Effector CD8-positive, alpha-beta T cell (primary cell): ENCODE results near the gene ENO2.

Source experiments
- DNase-seq: peaks from one replicate; lab custom pipeline; 2025; lab: John Stamatoyannopoulos, UW

ENO2 gene

GRCh38 chr12:6960593-6961277 is 46.4 kb downstream of the ENO2 start:
- DNase-seq, result no peak

- DNase-seq, result peak; percentile 76
These were observed 46.9 kb downstream of the ENO2 start for GRCh38 chr12:6961278-6961694.

- no peak for DNase-seq
These were observed 47.4 kb downstream of the ENO2 start for GRCh38 chr12:6961695-6962284.

GRCh38 chr12:6962285-6963015 is 48.1 kb downstream of the ENO2 start:
- DNase-seq, result no peak

GRCh38 chr12:6963016-6963731 is 48.8 kb downstream of the ENO2 start:
- no peak for DNase-seq

GRCh38 chr12:6963791-6964413 is 49.5 kb downstream of the ENO2 start:
- DNase-seq, result no peak

GRCh38 chr12:6964605-6965025 is 50.2 kb downstream of the ENO2 start:
- DNase-seq, result no peak

GRCh38 chr12:6965026-6965661 is 50.8 kb downstream of the ENO2 start:
- peak; percentile 78 for DNase-seq

- DNase-seq, result no peak
These were observed 51.3 kb downstream of the ENO2 start for GRCh38 chr12:6965714-6966113.

- no peak for DNase-seq
These were observed 52.0 kb downstream of the ENO2 start for GRCh38 chr12:6966351-6966750.

GRCh38 chr12:6967651-6968100 is 53.3 kb downstream of the ENO2 start:
- DNase-seq, result no peak

GRCh38 chr12:6968426-6968825 is 54.0 kb downstream of the ENO2 start:
- no peak for DNase-seq

GRCh38 chr12:6970096-6970527 is 55.7 kb downstream of the ENO2 start:
- no peak for DNase-seq
